HUES48 (cell line): ENCODE results near the gene CXADR.

ENCODE experiments used
- H3K27ac ChIP-seq: one replicate; pipeline ENCODE4 v1.7.0; 2013; ENCODE audit warnings: low read depth, low read length, inconsistent platforms
- H3K27me3 ChIP-seq: 2 replicates; pipeline ENCODE4 v1.6.1; 2013; ENCODE audit warnings: mild to moderate bottlenecking, low read length; ENCODE audit not compliant: control insufficient read depth, insufficient read depth
- H3K36me3 ChIP-seq: 2 replicates; pipeline ENCODE4 v1.6.1; 2013; ENCODE audit warnings: low read length; ENCODE audit not compliant: control insufficient read depth, insufficient read depth
- H3K4me1 ChIP-seq: 2 replicates; pipeline ENCODE4 v1.6.1; 2013; ENCODE audit warnings: mild to moderate bottlenecking, low read length; ENCODE audit not compliant: control insufficient read depth, insufficient read depth
- H3K4me3 ChIP-seq: 2 replicates; pipeline ENCODE4 v1.5.1; 2013; ENCODE audit warnings: mild to moderate bottlenecking, low read depth, low read length
- H3K9ac ChIP-seq: 2 replicates; pipeline ENCODE4 v1.6.1; 2013; ENCODE audit warnings: mild to moderate bottlenecking, low read depth, low read length, moderate library complexity
- H3K9me3 ChIP-seq: 2 replicates; pipeline ENCODE4 v1.6.1; 2013; ENCODE audit warnings: low read length; ENCODE audit not compliant: control insufficient read depth, insufficient read depth

Gene CXADR

DNA sequence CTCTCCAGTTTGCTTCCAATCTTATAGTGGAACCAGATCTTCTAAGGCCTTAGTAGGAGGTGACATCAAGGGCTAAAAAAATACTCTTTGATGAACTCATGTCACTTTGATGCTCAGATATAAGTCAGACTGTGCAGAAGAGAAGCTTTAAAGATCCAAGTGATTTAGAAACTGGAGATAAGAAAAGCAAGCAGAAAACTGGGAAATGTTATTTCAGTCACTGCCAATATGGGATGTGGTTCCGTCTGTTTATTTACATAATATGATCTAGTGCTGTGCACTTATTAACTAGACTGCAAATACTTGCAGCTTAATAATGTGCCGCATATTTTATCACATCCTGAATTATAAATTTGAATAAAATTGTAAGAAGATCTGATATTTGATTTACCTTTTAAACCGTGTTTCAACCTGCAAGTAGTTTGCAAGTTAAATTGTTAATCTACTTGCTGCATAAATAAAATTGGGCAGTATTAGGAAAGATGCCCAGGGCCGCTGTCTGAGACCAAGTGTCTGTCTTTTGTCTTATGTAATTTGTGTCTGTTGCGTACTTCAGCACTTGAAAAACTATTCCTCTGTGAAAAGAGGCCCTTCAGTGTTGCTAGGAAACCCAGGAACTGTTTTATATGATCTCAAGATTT is 29.6 kb downstream of the CXADR start:
- H3K27ac ChIP-seq, result no peak overlapping the region
- H3K4me3 ChIP-seq, result no peak overlapping the region

DNA sequence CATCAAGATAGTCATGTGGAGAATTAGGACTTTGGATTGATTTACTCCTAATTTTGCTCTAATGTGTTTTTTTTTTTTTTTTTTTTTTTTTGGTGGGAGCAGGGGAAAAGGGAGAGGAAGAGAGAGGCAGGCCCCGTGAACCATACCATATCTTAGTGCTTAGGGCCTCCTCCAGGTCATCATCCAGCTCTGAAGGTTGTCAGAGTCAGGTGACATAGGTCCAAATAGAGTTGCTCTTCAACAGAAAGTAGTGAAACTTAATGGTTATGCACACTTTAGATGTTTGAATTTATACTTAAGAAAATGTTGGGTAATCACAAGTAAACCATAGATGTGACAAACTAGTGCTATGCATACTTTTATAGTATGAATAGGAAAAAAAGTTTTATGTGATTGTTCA is 32.2 kb downstream of the CXADR start:
- Histone ChIP-seq H3K9ac (no peak overlapping the region), H3K27me3 (no peaks in the 10 kb centered on the region), H3K4me3 (no peak overlapping the region), H3K9me3 (no peaks in the 10 kb centered on the region), H3K36me3 (peaks cover 36% of the 10 kb centered on the region), H3K27ac (no peak overlapping the region), H3K4me1 (peaks cover 14% of the 10 kb centered on the region)

More for the DNA sequence above, 29.6 kb downstream of the CXADR start:
- peaks cover 14% of the 10 kb centered on the region for H3K36me3 ChIP-seq
- no peaks in the 10 kb centered on the region for H3K9me3 ChIP-seq
- H3K4me1 ChIP-seq, result peaks cover 25% of the 10 kb centered on the region
- no peak overlapping the region for H3K9ac ChIP-seq
- no peaks in the 10 kb centered on the region for H3K27me3 ChIP-seq

DNA sequence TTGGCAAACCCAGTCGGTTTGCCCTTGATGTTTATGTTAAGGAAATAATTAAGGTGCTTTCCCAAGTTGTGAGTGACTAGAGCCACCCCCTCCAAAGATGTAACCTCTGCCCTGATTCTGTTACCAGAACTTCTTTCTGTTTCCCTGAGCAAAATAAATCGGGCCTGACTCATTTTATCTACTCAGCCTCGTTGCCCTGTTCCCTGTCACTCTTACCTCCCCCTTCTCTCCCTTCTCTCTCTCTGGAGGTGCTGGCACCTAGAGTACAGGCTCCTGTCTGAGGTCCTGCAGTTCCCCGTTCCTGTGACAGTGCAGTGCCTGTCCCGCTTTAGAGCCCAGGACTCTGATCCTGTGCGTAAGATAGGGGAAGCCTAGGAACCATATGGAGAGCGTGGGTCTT is 35.4 kb downstream of the CXADR start:
- Histone ChIP-seq H3K4me3 (no peak overlapping the region), H3K27ac (no peak overlapping the region), H3K9ac (no peak overlapping the region), H3K27me3 (no peaks in the 10 kb centered on the region), H3K4me1 (peaks cover 5% of the 10 kb centered on the region), H3K36me3 (peaks cover 68% of the 10 kb centered on the region), H3K9me3 (no peaks in the 10 kb centered on the region)

DNA sequence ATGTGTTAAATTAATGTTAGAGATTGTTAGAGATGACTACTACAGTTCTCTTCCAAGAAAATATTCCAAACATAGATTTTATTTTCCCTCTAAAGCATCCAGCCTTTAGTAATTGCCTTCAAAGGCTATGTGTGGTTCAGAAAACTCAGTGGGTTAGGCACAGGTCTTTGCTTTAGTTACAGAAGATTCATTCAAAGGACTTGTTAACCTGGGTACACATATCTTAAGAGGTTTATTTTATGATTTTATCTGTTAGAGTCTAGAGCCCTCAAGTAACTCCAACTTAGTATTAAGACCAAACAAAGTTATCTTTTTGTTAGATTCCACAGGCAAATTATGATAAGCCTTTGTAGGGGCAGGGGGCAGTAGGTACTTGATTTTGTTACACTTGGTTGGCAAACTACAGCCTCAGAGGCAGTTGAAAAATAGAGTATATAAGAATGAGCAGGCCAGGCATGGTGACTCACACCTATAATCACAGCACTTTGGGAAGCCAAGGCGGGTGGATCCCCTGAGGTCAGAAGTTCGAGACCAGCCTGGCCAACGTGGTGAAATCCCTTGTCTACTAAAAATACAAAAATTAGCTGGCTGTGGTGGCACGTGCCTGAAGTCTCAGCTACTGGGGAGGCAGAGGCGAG is 37.9 kb downstream of the CXADR start:
- Histone ChIP-seq H3K36me3 (peaks cover 92% of the 10 kb centered on the region), H3K4me3 (no peak overlapping the region), H3K9ac (no peak overlapping the region), H3K27ac (no peak overlapping the region), H3K27me3 (no peaks in the 10 kb centered on the region), H3K4me1 (no peaks in the 10 kb centered on the region), H3K9me3 (no peaks in the 10 kb centered on the region)

DNA sequence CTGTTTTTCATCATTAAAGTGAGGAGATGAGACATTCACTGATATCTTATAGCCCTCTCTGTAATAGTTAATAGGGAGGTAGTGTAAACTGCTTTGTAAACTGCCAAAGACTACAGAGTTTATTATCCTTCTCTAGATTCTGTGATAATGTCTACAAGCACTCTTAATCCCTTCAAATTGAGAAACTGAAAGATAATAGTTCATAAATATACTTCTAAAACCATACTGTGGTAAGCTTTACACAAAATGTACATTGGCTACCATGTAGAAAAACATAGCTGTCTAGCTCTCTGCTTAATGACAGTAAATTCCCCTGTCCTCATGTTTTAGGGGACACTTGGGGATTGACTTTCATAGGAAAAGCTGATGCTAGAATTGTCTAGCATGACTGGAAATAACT is 39.6 kb downstream of the CXADR start:
- no peaks in the 10 kb centered on the region for H3K27me3 ChIP-seq
- no peak overlapping the region for H3K27ac ChIP-seq
- no peak overlapping the region for H3K9ac ChIP-seq
- no peak overlapping the region for H3K4me3 ChIP-seq
- H3K9me3 ChIP-seq, result no peaks in the 10 kb centered on the region
- H3K36me3 ChIP-seq, result peaks cover 98% of the 10 kb centered on the region
- H3K4me1 ChIP-seq, result no peaks in the 10 kb centered on the region

DNA sequence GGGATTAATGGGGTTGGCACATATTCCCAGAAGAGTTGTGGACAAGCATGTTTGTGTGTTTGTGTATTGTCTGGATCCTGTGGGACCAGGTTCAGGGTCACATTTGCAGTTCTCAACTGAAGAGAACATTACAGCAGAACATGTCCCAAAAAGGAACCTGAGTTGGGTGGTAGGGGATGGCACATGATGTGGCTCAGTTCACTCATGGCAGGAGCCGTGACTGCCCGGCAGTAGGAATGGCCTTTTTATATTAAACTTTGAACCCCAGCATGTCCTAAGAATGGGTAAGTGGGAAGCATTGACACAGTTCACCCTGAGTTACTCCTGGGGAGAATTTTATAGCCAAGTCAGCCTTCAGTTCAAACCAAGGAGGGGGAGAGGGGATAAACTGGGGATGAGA is 41.3 kb downstream of the CXADR start:
- Histone ChIP-seq H3K9me3 (no peaks in the 10 kb centered on the region), H3K27me3 (no peaks in the 10 kb centered on the region), H3K27ac (no peak overlapping the region), H3K9ac (no peak overlapping the region), H3K36me3 (peaks cover 98% of the 10 kb centered on the region), H3K4me1 (no peaks in the 10 kb centered on the region), H3K4me3 (no peak overlapping the region)

DNA sequence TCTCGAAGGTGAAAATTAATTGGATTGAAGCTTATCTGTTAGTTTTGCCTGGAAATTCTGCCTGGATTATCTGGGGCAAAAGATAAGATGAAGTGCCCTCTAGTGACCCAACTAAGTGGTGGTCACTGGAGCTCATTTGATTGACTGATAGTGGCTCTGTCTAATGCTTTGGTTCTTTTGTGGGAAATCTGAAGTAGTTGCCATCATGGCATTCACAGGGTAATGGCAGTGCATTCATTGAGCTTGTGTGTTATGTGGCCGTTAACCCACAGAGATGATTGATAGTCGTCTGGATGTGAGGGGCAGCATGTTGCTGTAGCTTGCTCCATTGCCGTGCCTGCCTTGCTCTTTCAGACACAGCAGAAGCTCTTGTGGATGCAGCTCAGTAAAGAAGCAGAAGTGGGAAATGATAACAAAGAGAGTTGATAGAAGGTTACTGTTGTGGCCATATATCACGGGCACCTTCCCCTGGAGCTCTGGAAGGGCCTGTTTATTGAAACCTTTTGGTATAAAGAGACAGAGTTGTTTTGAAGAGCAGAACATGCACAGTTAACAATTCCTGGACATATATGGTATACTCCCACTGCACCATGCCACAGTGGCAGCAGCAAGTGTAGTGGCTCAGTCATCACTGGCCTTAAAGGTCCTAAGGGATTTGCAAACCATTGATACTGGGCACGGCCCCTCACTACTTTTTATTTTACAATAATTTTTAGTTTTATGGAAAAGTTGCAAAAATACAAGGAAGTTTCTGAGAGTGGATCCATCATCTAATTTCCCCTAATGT is 42.0 kb downstream of the CXADR start:
- H3K9ac ChIP-seq, result no peak overlapping the region
- H3K36me3 ChIP-seq, result peaks cover 98% of the 10 kb centered on the region
- no peak overlapping the region for H3K4me3 ChIP-seq
- no peak overlapping the region for H3K27ac ChIP-seq
- H3K9me3 ChIP-seq, result no peaks in the 10 kb centered on the region
- H3K4me1 ChIP-seq, result no peaks in the 10 kb centered on the region
- no peaks in the 10 kb centered on the region for H3K27me3 ChIP-seq

DNA sequence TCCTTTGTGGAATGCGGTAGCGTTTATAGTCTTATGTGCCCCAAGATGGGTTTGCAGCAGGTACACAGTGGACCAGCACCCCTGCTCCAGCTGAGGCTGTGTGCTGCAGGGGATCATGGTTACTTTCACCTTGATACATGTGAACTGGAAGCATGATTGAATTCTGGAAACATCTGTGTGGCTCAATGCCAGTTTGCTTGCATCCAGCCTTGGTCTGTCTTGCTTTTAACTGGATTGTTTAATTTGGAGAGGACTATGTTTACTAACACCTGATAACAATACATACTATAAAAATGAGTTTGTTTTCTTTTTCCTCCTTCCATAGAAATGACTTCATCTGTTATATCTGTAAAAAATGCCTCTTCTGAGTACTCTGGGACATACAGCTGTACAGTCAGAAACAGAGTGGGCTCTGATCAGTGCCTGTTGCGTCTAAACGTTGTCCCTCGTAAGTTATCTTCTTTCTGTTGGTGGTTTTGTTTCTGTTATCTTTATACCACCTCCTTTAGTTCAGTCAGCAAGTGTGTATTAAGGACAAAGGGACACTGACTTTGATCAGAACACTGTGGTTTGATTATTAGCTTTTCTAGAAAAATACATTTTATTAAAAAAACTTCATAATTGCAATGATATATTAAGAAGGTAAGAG is 47.7 kb downstream of the CXADR start:
- no peaks in the 10 kb centered on the region for H3K4me1 ChIP-seq
- H3K27me3 ChIP-seq, result no peaks in the 10 kb centered on the region
- H3K9me3 ChIP-seq, result no peaks in the 10 kb centered on the region
- peaks cover 95% of the 10 kb centered on the region for H3K36me3 ChIP-seq
- no peak overlapping the region for H3K4me3 ChIP-seq
- no peak overlapping the region for H3K27ac ChIP-seq
- H3K9ac ChIP-seq, result no peak overlapping the region

DNA sequence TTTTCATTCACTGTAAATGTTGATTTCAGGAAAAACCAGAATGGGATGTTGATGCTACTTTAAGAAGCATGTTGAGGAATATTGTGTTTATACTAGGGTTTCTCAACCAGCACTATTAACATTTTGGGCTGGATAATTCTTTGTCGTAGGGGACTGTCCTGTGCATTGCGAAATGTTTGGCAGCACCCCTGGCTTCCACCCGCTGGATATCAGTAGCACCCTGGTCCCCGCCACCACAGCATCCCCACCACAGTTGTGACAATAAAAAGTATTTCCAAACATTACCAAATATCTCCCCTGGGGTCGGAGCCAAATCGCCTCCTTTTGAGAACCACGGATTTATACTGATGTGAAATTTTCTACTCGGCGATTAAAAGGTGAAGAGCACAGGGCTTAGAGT is 57.9 kb downstream of the CXADR start:
- Histone ChIP-seq H3K36me3 (peaks cover 29% of the 10 kb centered on the region), H3K27me3 (no peaks in the 10 kb centered on the region), H3K4me3 (no peak overlapping the region), H3K9me3 (no peaks in the 10 kb centered on the region), H3K4me1 (no peaks in the 10 kb centered on the region), H3K9ac (no peak overlapping the region), H3K27ac (no peak overlapping the region)

DNA sequence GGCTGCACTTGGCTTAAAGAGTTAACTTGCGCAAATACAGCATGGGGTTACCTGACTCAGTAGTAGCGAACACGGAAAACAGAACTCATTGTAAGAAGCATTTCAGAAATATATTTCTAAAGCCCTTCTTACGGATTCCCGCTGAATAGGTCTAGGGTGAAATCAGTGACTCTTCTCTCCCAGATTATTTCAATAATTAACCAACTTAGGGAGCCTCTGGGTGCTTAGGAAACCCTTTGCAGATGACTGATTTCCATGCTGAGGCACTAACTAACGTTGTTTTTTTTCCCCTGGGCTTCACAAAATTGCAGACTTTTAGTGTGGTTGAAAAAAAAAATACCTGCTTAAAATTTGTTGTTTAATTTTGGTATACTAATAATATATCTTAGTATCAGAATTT is 59.6 kb downstream of the CXADR start:
- Histone ChIP-seq H3K9ac (no peak overlapping the region), H3K27me3 (no peaks in the 10 kb centered on the region), H3K4me1 (no peaks in the 10 kb centered on the region), H3K4me3 (no peak overlapping the region), H3K27ac (no peak overlapping the region), H3K9me3 (no peaks in the 10 kb centered on the region), H3K36me3 (peaks cover 19% of the 10 kb centered on the region)

DNA sequence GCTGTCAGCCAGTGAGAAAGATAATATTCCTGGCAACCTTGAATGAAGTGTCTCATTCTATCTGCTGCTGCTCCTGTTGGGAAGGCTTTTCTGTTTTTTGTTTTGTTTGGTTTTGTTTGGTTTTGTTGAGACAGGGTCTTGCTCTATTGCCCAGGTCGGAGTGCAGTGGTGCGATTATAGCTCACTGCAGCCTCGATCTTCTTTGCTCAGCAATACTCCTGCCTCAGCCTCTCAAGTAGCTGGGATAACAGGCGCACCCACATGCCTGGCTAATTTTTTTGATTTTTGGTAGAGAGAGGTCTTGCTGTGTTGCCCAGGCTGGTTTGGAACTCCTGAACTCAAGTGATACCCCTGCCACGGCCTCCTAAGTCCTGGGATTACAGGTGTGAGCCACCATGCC is 62.2 kb downstream of the CXADR start:
- Histone ChIP-seq H3K9ac (no peak overlapping the region), H3K36me3 (peaks cover 23% of the 10 kb centered on the region), H3K4me3 (no peak overlapping the region), H3K27me3 (no peaks in the 10 kb centered on the region), H3K9me3 (no peaks in the 10 kb centered on the region), H3K27ac (no peak overlapping the region), H3K4me1 (no peaks in the 10 kb centered on the region)
